Thoracic aorta (tissue), 2 donors: ENCODE measurements around the gene DRAM2. TPM values are rescaled to one million over a fixed set of nuclear protein-coding genes. Genes with fewer than 3 reads are reported as not detected.

Experiments
- ATAC-seq: fragments of 150-250 bp; one replicate; pipeline ENCODE4 v1.8.0; 2017; ENCODE audit warnings: low read depth; ENCODE audit not compliant: insufficient number of reproducible peaks, low FRiP score
- DNase-seq: peaks from one replicate; pipeline ENCODE4 v3.0.0-alpha.2; 2020; ENCODE audit warnings: low spot score
- H3K27ac ChIP-seq, 2 donors: fragments of 200-600 bp; sonication (generic); 1 replicate in 1 of 2; 2 replicates in 1 of 2; pipeline ENCODE4 v1.5.1; 2016; ENCODE audit warnings: mild to moderate bottlenecking in 2 of 2, moderate library complexity in 2 of 2
- H3K27me3 ChIP-seq: fragments of 200-600 bp; sonication (generic); replicated peaks from 2 replicates; pipeline ENCODE4 v1.6.0; 2016; ENCODE audit warnings: mild to moderate bottlenecking; ENCODE audit not compliant: insufficient read depth
- H3K36me3 ChIP-seq: fragments of 200-600 bp; sonication (generic); one replicate; pipeline ENCODE4 v1.5.1; 2016
- H3K4me1 ChIP-seq, 2 donors: fragments of 200-600 bp; sonication (generic); 1 replicate in 1 of 2; 2 replicates in 1 of 2; pipeline versions ENCODE4 v1.5.1 to v1.6.0; 2016; ENCODE audit warnings: low read depth in 2 of 2, mild to moderate bottlenecking in 1 of 2; ENCODE audit not compliant: control insufficient read depth in 1 of 2
- H3K4me3 ChIP-seq: fragments of 200-600 bp; sonication (generic); 2 replicates; pipeline ENCODE4 v1.5.1; 2016; ENCODE audit warnings: mild to moderate bottlenecking
- H3K9me3 ChIP-seq: fragments of 200-600 bp; sonication (generic); 2 replicates; pipeline ENCODE4 v1.5.1; 2016
- CTCF ChIP-seq: fragments of 200-600 bp; sonication (generic); IDR thresholded peaks from one replicate; pipeline ENCODE4 v1.5.1; 2019; ENCODE audit warnings: antibody characterized with exemption
- total RNA-seq, 2 donors: library from RNA; depleted of rRNA; stranded (reverse); fragments of >200 nt; gene quantifications; one replicate each; pipeline versions ENCODE4 v1.1.0 to v1.2.3, GENCODE V29; 2016

Gene DRAM2
- total RNA-seq, 2 donors from 2014 or later: 27.7 to 50.8 TPM

DNA sequence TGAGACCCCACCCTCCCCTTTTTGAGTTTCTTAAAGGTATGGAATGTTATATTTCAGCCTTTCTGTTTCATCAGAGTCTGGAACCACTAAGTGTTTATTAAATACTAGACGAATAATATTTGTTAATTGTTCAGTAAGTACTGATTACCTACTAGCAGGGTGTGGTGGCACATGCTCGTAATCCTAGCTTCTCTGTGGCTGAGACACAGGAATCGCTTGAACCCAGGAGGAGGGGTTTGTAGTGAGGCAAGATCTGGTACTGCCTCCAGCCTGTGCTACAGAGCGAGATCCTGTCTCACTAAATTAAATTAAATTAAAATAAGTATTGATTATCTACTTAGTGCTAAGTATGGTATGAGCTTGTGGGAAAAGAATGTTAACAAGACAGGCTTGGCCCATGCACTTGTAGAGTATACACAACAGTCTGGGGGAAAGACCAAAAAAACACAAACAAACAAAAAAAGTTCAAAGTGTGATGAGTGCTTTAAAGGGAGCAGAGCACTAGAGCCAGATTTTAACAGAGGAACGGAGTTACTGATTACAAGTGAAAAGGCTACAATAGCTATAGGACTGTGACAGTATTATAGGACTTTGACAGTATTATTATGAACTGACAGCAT is 2.6 kb upstream of the DRAM2 start:
- TF ChIP-seq CTCF: no peak
- no peaks in the 10 kb centered on the region for H3K36me3 ChIP-seq
- peaks cover 23 to 26% of the 10 kb centered on the region in 2 donors for H3K4me1 ChIP-seq
- no peaks in the 10 kb centered on the region for H3K27me3 ChIP-seq
- no peaks in the 10 kb centered on the region for H3K9me3 ChIP-seq
- ATAC-seq: no peak
- H3K27ac ChIP-seq: no peak overlapping the region
- H3K4me3 ChIP-seq: no peak overlapping the region
- no peak for DNase-seq

DNA sequence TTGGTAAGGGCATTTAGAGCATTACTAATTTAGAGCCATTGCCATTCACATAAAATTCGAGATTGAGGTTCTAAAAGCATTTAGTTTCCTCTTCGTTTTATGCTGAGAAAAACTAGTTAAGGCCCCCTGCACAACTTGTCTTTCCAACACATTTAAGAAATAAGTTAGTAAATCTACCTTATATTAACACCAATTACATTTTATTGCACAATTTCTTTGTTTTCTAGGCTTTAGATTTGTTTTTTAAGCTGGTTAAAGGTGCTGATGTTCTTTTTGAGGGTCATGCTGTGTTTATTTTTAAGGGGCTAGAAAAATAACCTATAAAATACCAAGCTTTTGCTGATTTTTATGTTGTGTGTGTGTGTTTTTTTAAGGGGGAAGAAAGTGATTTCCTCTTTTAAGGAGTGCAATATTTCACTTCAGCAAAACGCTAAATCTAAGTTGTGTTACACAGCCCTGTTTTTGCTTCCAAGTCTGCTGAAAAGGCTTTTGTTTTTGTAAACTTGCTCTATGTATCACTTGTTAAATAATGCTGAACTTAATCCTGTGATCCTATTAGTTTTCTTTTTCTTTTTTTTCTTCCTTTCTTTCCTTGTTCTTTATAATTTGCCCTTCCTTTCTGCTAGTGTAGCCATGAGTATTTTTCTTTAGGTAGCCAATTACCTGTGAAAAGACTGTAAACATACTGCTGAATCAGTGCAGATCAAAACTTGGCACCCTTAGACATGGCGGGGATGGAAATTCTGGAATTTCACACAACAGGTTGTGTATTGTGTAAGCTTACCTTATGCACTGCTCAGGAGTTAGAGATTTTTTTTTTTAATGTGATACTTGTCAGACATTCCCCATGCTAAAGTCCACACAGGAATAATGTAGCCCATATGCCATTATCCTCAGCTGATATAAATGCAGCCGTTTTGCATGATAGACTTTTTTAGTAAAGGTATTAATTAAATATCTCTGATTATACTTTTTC is 1.6 kb upstream of the DRAM2 start:
- no peak for ATAC-seq
- no peak for DNase-seq
- Histone ChIP-seq H3K27ac (no peak overlapping the region), H3K4me1 (peaks cover 23 to 26% of the 10 kb centered on the region in 2 donors), H3K36me3 (no peaks in the 10 kb centered on the region), H3K27me3 (no peaks in the 10 kb centered on the region), H3K4me3 (peak overlapping the region; percentile 94), H3K9me3 (no peaks in the 10 kb centered on the region)
- no peak for TF ChIP-seq CTCF

- peaks cover 3% of the 10 kb centered on the region for H3K36me3 ChIP-seq
- no peak for TF ChIP-seq CTCF
- H3K27ac ChIP-seq: peak overlapping the region; percentile 87 to 88
- H3K4me1 ChIP-seq: peaks cover 23 to 26% of the 10 kb centered on the region in 2 donors
- H3K27me3 ChIP-seq: no peaks in the 10 kb centered on the region
- peak overlapping the region; percentile 94 for H3K4me3 ChIP-seq
- ATAC-seq (no peak), DNase-seq (no peak)
- no peaks in the 10 kb centered on the region for H3K9me3 ChIP-seq
Measured at GRCh38 chr1:111140680-111140967, 731 bp upstream of the DRAM2 start.

DNA sequence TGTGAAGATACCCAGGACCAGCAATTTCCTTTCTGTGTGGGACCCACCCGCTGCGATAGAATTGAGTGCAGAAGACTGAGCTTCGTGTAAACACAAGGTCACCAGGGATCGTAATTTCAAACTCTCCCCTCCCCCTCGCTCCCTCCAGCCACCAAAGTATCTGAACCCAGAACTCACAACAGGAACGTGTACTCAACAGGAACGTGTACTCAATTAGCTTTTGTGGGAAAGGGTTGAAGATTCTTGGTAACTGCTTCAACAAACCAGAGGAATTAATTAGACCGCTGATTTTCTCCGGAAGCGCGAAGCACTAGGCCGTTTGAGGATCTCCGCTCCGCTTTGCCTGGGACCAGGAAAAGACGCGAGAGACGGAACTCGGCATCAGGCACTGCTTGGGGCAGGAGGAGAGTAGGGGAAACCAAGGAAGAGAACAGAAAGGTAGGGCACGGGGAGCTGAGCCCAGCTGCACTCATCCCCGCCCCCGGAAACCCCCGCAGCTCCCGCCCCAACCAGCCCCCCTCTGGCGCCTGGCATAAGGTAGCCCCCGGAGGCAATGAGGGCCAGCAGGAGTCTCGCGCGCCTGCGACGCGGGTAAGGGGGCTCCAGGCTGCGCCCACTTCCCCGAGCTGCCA is 453 bp downstream of the DRAM2 start:
- Histone ChIP-seq H3K4me3 (peak overlapping the region; percentile 94), H3K4me1 (peaks cover 23 to 26% of the 10 kb centered on the region in 2 donors), H3K27me3 (no peaks in the 10 kb centered on the region), H3K27ac (peak overlapping the region; percentile 87 to 88), H3K36me3 (peaks cover 3% of the 10 kb centered on the region), H3K9me3 (no peaks in the 10 kb centered on the region)
- DNase-seq: no peak
- ATAC-seq: no peak
- TF ChIP-seq CTCF: no peak

DNA sequence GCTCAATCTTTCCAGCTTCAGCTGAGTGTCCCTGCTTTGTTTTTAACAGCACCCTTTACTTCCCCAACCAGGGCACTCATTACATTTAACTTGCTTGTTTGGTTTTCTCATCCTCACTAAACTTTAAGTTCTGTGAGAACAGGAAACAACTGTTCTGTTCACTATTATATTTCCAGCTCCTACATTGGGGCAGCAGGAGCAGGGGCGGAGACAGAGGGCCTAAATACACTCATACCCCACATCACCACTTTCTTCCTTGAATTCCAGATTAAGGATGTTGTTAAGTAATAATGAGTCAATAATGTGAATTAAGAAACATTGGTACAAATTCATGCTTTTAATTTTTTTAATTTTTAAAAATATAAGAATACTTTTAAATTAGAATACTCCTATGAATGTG is 6.0 kb downstream of the DRAM2 start:
- DNase-seq (no peak), ATAC-seq (no peak)
- no peak overlapping the region for H3K4me3 ChIP-seq
- H3K27me3 ChIP-seq: no peaks in the 10 kb centered on the region
- TF ChIP-seq CTCF: no peak
- H3K36me3 ChIP-seq: peaks cover 3% of the 10 kb centered on the region
- H3K9me3 ChIP-seq: no peaks in the 10 kb centered on the region
- peaks cover 8 to 10% of the 10 kb centered on the region in 2 donors for H3K4me1 ChIP-seq
- H3K27ac ChIP-seq: no peak overlapping the region
